Muscle layer of duodenum (tissue), 2 donors: ENCODE results near the gene NLK.
"Not testable (repeated sequence)": the region's sequence is repeated elsewhere in the genome, so short reads cannot be mapped to it uniquely, and the experiment has no call there.

Source experiments
- H3K27ac ChIP-seq: one replicate; pipeline ENCODE4 v1.7.0; 2013; ENCODE audit warnings: mild to moderate bottlenecking, low read length
- H3K27me3 ChIP-seq: one replicate; pipeline ENCODE4 v1.7.0; 2013; ENCODE audit warnings: low read depth, mild to moderate bottlenecking, control low read depth, low read length
- H3K36me3 ChIP-seq, 2 donors: one replicate each; pipeline ENCODE4 v1.7.0; 2013; ENCODE audit warnings: low read length in 2 of 2, control low read depth in 1 of 2, mild to moderate bottlenecking in 1 of 2; ENCODE audit not compliant: insufficient read depth in 2 of 2, control insufficient read depth in 1 of 2
- H3K4me1 ChIP-seq, 2 donors: one replicate each; pipeline ENCODE4 v1.7.0; 2013; ENCODE audit warnings: low read length in 2 of 2, mild to moderate bottlenecking in 2 of 2, control low read depth in 1 of 2, moderate library complexity in 1 of 2; ENCODE audit not compliant: insufficient read depth in 2 of 2, control insufficient read depth in 1 of 2
- H3K4me3 ChIP-seq, 2 donors: one replicate each; pipeline ENCODE4 v1.7.0; 2013; ENCODE audit warnings: low read length in 2 of 2, low read depth in 1 of 2, mild to moderate bottlenecking in 1 of 2
- H3K9me3 ChIP-seq, 2 donors: one replicate each; pipeline ENCODE4 v1.7.0; 2013; ENCODE audit warnings: low read length in 2 of 2, control low read depth in 1 of 2, mild to moderate bottlenecking in 1 of 2; ENCODE audit not compliant: control insufficient read depth in 1 of 2
- donor health status: healthy.

NLK gene

DNA sequence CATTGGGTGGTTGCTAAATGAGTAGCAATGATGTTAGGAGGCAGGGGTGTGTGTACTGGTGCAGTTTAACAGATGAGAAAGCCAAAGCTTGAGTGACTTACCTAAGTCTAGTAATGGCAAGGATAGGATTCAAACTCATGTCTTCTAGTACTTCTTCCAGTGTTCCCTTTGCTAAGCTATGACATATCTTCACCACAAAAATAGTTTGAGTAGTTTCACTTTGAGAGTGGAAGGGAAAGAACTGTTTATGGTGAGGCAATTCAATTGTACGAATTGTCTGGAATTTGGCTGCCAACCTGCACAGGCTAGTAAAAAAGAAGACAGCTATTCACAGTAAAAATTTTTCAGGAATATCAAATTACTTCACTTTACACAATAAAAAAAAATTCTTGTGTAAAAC lies 138.0 kb downstream of the NLK start:
- no peaks in the 10 kb centered on the region for H3K4me1 ChIP-seq
- no peaks in the 10 kb centered on the region for H3K27me3 ChIP-seq
- peaks cover 0 to 7% of the 10 kb centered on the region in 2 donors for H3K36me3 ChIP-seq
- no peak overlapping the region for H3K4me3 ChIP-seq
- no peaks in the 10 kb centered on the region for H3K9me3 ChIP-seq
- no peak overlapping the region for H3K27ac ChIP-seq

DNA sequence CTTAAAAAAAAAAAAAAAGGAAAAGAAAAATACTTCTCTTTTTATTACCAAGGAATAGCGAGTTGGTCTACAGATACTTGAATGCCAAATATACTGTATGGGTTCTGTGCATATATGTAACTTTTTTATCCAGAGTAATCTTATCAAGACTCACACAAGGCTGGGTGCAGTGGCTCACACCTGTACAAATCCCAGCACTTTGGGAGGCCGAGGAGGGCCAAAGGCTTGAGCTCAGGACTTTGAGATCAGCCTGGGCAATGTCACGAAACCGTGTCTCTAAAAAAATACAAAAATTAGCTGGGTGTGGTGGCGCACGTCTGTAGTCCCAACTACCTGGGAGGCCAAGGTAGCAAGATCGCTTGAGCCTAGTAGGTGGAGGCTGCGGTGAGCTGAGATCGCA lies 139.1 kb downstream of the NLK start:
- no peaks in the 10 kb centered on the region for H3K27me3 ChIP-seq
- no peak overlapping the region for H3K27ac ChIP-seq

DNA sequence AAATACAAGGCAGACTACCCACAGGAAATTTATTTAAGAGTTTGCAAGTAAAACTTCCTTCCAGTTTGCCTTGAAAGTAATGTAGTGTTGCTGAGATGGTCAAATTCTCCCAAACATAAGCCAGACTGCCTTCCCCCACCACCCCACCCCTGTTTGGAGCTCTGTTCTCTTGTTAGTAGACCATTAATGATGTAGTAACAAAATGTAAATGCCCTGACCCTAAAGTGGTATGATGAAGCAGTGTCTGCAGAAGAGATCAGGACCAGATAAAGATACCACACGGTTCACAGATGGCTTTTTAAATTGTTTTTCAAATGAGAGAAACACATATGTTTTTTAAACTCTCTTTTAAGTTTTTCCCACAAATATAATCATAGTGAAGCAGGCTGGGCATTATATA lies 140.1 kb downstream of the NLK start:
- H3K27me3 ChIP-seq = no peaks in the 10 kb centered on the region
- no peaks in the 10 kb centered on the region for H3K9me3 ChIP-seq
- H3K4me3 ChIP-seq = no peak overlapping the region
- H3K4me1 ChIP-seq = no peaks in the 10 kb centered on the region
- peaks cover 11% of the 10 kb centered on the region in 2 donors for H3K36me3 ChIP-seq
- H3K27ac ChIP-seq = no peak overlapping the region

More for the DNA sequence above, 139.1 kb downstream of the NLK start:
- no peaks in the 10 kb centered on the region for H3K9me3 ChIP-seq
- no peaks in the 10 kb centered on the region for H3K4me1 ChIP-seq
- peaks cover 8 to 11% of the 10 kb centered on the region in 2 donors for H3K36me3 ChIP-seq
- H3K4me3 ChIP-seq = no peak overlapping the region

- Histone ChIP-seq H3K27me3 (no peaks in the 10 kb centered on the region), H3K4me1 (no peaks in the 10 kb centered on the region), H3K9me3 (no peaks in the 10 kb centered on the region), H3K4me3 (no peak overlapping the region), H3K36me3 (peaks cover 11% of the 10 kb centered on the region in 2 donors), H3K27ac (no peak overlapping the region)
These were observed 143.2 kb downstream of the NLK start for GRCh38 chr17:28185658-28186057.

- H3K27ac ChIP-seq, H3K9me3 ChIP-seq, H3K27me3 ChIP-seq, H3K4me3 ChIP-seq, H3K4me1 ChIP-seq: not testable (repeated sequence)
- H3K36me3 ChIP-seq = peaks cover 9 to 11% of the 10 kb centered on the region in 2 donors
These were observed 144.0 kb downstream of the NLK start for GRCh38 chr17:28186472-28186871.

GRCh38 chr17:28187931-28188330 lies 145.5 kb downstream of the NLK start:
- no peaks in the 10 kb centered on the region for H3K27me3 ChIP-seq
- no peak overlapping the region for H3K4me3 ChIP-seq
- H3K27ac ChIP-seq = no peak overlapping the region
- peaks cover 11 to 15% of the 10 kb centered on the region in 2 donors for H3K36me3 ChIP-seq
- H3K4me1 ChIP-seq = no peaks in the 10 kb centered on the region
- H3K9me3 ChIP-seq = no peaks in the 10 kb centered on the region

- no peak overlapping the region for H3K4me3 ChIP-seq
- H3K27ac ChIP-seq = no peak overlapping the region
- H3K4me1 ChIP-seq = no peaks in the 10 kb centered on the region
- H3K27me3 ChIP-seq = no peaks in the 10 kb centered on the region
- H3K9me3 ChIP-seq = no peaks in the 10 kb centered on the region
- H3K36me3 ChIP-seq = peaks cover 11 to 15% of the 10 kb centered on the region in 2 donors
These were observed 146.4 kb downstream of the NLK start for GRCh38 chr17:28188841-28189263.

DNA sequence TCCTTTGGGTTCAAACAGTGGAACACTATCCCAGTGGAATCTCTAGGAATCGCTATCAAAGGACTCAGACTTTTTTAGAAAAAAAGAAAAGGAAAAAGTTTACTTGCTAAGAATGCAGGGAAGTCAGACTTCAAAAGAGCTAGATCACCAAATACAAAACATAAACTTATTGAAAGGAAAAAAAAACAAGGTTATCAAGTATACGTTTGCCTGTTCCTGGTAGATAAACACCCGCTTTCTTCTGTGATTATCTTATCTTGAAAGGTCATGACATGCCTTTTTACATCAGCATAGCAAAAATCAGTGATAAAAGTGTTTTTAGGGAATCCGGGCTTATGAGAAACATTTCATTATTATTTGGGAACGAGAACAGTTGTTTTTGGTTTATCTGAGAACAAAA lies 147.2 kb downstream of the NLK start:
- Histone ChIP-seq H3K27me3 (no peaks in the 10 kb centered on the region), H3K27ac (no peak overlapping the region), H3K36me3 (peaks cover 11 to 15% of the 10 kb centered on the region in 2 donors), H3K4me1 (no peaks in the 10 kb centered on the region), H3K9me3 (no peaks in the 10 kb centered on the region), H3K4me3 (no peak overlapping the region)

GRCh38 chr17:28191018-28191417 lies 148.5 kb downstream of the NLK start:
- no peak overlapping the region for H3K4me3 ChIP-seq
- peaks cover 5 to 13% of the 10 kb centered on the region in 2 donors for H3K36me3 ChIP-seq
- no peaks in the 10 kb centered on the region for H3K4me1 ChIP-seq
- H3K9me3 ChIP-seq = no peaks in the 10 kb centered on the region
- no peak overlapping the region for H3K27ac ChIP-seq
- H3K27me3 ChIP-seq = no peaks in the 10 kb centered on the region

- Histone ChIP-seq H3K4me1 (no peaks in the 10 kb centered on the region), H3K4me3 (no peak overlapping the region), H3K27me3 (no peaks in the 10 kb centered on the region), H3K9me3 (no peaks in the 10 kb centered on the region), H3K27ac (no peak overlapping the region), H3K36me3 (peaks cover 5 to 12% of the 10 kb centered on the region in 2 donors)
These were observed 150.8 kb downstream of the NLK start for GRCh38 chr17:28193241-28193640.

- Histone ChIP-seq H3K27me3 (no peaks in the 10 kb centered on the region), H3K27ac (no peak overlapping the region), H3K4me3 (no peak overlapping the region), H3K36me3 (peaks cover 5 to 12% of the 10 kb centered on the region in 2 donors), H3K4me1 (no peaks in the 10 kb centered on the region), H3K9me3 (no peaks in the 10 kb centered on the region)
These were observed 151.9 kb downstream of the NLK start for GRCh38 chr17:28194382-28194781.

DNA sequence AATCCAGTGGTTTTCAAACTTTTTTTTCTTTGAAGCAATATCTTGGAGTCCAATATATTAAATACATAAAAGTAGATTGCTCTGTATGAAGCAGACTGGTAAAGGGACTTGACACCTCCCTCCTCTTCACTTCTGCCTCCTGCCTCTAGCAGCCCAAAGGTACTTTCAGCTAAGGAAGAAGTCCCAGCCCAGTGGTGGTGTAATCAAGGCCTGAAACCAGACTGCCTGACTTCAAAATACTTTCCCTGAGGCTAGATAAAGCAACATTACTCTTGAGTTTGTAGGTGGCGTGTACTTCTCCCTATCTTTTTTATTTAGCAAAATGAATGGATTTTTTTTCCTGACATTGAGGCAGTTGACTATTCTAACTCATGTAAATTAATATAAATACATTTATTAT lies 154.2 kb downstream of the NLK start:
- Histone ChIP-seq H3K27ac (no peak overlapping the region), H3K9me3 (no peaks in the 10 kb centered on the region), H3K4me3 (no peak overlapping the region), H3K36me3 (peaks cover 4 to 12% of the 10 kb centered on the region in 2 donors), H3K27me3 (no peaks in the 10 kb centered on the region), H3K4me1 (no peaks in the 10 kb centered on the region)
